ENCODE results near the gene AP1B1. TPM values are rescaled to one million over a fixed set of nuclear protein-coding genes. Genes with fewer than 3 reads are reported as not detected.

AP1B1 gene
- total RNA-seq (ENCODE audit: low replicate concordance): 60.9 and 73.3 TPM in 2 replicates
- long read RNA-seq, partial matches to known transcripts: 4 of 6 reads
- long read RNA-seq, other reads (novel, unspliced or antisense): 2 of 6 reads

GRCh38 chr22:29387921-29388758 lies at the start of gene AP1B1:
Gene AP1B1 (minus strand): TSS chr22:29388570. CDS start chr22:29367243, 21,327 bp downstream.
- H3K4me3 Mint-ChIP-seq: peak within 1 kb of the TSS; percentile 90
- peaks cover 24% of the 10 kb centered on the region for H3K4me1 Mint-ChIP-seq (ENCODE audit: unreplicated experiment)
- peak; percentile 95 for DNase-seq (ENCODE audit: extremely low spot score, unreplicated experiment)
- no peak for TF ChIP-seq CTCF (conservative IDR thresholded peaks at IDR 0.05)
- H3K27me3 Mint-ChIP-seq: no peaks in the 10 kb centered on the region
- no peaks in the 10 kb centered on the region for H3K9me3 Mint-ChIP-seq
- H3K27ac Mint-ChIP-seq: peak within 1 kb of the TSS; percentile 78
- no peaks in the 10 kb centered on the region for H3K36me3 Mint-ChIP-seq

GRCh38 chr22:29435236-29436136 lies 47.1 kb upstream of the AP1B1 start:
- no peak for DNase-seq (ENCODE audit: extremely low spot score, unreplicated experiment)
- H3K27me3 Mint-ChIP-seq: peaks cover 13% of the 10 kb centered on the region
- H3K27ac Mint-ChIP-seq: no peak overlapping the region
- TF ChIP-seq CTCF (conservative IDR thresholded peaks at IDR 0.05): no peak
- H3K9me3 Mint-ChIP-seq: no peaks in the 10 kb centered on the region
- H3K4me3 Mint-ChIP-seq: no peak overlapping the region
- no peaks in the 10 kb centered on the region for H3K36me3 Mint-ChIP-seq
- peaks cover 21% of the 10 kb centered on the region for H3K4me1 Mint-ChIP-seq (ENCODE audit: unreplicated experiment)

DNA sequence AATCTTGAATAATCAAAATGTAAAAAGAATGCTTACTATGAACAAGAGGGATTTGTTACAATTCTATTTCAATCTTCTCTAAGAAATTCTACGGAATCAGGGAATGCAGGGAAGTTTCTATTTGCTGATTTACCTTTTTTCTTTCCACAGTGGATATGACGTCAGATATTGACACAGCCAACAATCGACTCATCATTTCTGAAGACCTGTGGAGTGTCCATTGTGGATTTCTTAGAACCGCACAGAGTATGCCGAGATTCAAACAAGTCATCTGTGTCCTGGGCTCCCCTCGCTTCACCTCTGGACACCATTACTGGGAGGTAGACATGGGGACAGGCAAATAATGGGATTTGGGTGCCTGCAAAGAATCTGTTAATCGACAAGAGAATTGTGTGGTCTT lies 45.9 kb upstream of the AP1B1 start:
- TF ChIP-seq CTCF (conservative IDR thresholded peaks at IDR 0.05): no peak
- Mint-ChIP-seq H3K4me3 (no peak overlapping the region), H3K27me3 (peaks cover 18% of the 10 kb centered on the region), H3K36me3 (no peaks in the 10 kb centered on the region), H3K9me3 (no peaks in the 10 kb centered on the region), H3K27ac (no peak overlapping the region), H3K4me1 (ENCODE audit: unreplicated experiment) (peaks cover 21% of the 10 kb centered on the region)
- DNase-seq (ENCODE audit: extremely low spot score, unreplicated experiment): no peak

- Mint-ChIP-seq H3K9me3 (no peaks in the 10 kb centered on the region), H3K27ac (no peak overlapping the region), H3K36me3 (no peaks in the 10 kb centered on the region), H3K4me3 (no peak overlapping the region), H3K4me1 (ENCODE audit: unreplicated experiment) (peaks cover 21% of the 10 kb centered on the region), H3K27me3 (peaks cover 21% of the 10 kb centered on the region)
- DNase-seq (ENCODE audit: extremely low spot score, unreplicated experiment): no peak
- TF ChIP-seq CTCF (conservative IDR thresholded peaks at IDR 0.05): no peak
Observed at GRCh38 chr22:29433856-29434255, 45.5 kb upstream of the AP1B1 start.

DNA sequence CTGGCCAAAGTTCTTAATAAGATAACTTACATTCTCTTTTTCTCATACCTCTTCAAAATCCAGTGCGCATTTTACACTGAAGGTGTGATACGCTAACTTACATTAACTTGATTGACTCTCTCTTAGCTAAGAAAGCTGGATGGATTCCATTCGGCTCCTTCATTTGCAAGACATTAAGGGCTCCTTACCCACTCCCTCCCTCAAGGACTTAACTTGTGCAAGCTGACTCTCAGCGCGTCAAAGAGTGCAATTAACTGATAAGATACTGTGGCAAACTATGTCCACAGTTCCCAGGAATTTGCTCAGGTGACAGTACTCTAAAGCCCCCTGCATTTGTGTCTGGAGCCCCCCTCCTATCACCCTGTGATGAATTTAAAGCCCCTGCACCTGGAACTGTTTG lies 43.6 kb upstream of the AP1B1 start:
- Mint-ChIP-seq H3K27ac (no peak overlapping the region), H3K9me3 (no peaks in the 10 kb centered on the region), H3K4me1 (ENCODE audit: unreplicated experiment) (peaks cover 21% of the 10 kb centered on the region), H3K36me3 (no peaks in the 10 kb centered on the region), H3K4me3 (no peak overlapping the region), H3K27me3 (peaks cover 21% of the 10 kb centered on the region)
- no peak for TF ChIP-seq CTCF (conservative IDR thresholded peaks at IDR 0.05)
- DNase-seq (ENCODE audit: extremely low spot score, unreplicated experiment): peak; percentile 7

Measured in type B pancreatic cell (in vitro differentiated cells).